Suppressor macrophage (primary cell): ENCODE data around the gene ADD3.

Experiments
- DNase-seq, 4 experiments: peaks; one replicate each; pipeline ENCODE4 v3.0.0-alpha.2; 2020 to 2022

The ADD3 gene

DNA sequence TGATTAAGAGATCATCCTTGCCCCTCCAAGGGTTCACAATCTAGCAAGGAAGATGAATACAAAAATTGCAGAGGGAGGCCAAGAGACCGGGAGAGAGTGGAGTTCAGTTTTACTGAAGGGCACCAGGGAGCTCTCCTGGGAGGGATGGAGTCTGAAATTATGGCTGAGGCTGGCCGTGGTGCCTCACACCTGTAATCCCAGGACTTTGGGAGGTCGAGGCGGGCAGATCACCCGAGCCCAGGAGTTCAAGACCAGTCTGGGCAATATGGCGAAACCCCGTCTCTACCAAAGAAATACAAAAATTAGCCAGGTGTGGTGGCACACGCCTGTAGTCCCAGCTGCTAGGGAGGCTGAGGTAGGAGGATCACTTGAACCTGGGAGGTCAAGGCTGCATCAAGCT, 148.3 kb downstream of the ADD3 start:
- no peak for DNase-seq

DNA sequence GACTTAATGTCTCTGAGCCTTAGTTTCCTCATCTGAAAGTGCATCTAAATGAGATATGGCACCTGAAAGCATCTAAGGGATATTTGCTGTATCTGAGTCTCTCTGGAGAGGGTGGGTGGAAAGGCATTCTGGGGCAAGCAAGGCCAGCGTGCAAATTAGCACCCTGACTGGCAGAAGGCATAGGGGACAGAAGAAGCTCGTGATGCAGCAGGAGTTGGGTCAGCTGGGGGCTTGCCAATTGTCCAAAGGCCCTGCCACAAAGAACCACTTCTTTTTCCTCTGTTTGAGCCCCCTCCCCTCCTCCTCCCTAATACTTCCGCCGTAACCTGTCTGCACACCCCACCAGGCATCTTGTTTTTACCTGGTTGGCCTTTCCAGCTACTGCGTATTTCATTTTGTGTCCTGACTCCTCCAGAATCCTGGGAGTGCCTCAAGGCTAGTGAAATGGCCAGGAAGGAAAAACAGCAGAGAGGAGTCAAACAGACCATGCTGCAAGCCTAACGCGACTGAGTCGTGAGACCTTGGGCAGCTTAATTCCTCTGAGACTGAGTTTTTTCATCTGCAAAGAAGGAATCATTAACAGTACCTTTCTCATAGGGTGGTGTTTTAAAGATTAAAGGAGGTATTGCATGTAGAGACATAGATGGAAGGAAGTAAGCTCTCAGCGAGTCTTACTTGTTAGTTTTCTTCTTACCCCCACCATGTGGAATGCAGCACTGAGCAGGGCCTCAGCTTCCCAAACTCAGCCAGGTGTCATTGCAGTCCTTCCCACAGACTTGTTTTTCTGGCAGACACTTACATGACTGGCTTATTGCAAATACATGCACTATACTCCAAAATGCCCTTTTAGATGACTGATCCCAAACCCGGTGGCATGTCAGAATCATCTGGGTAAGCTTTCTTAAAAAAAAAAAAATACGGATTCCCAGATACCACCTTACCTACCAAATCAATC, 150.5 kb downstream of the ADD3 start:
- no peak for DNase-seq

DNA sequence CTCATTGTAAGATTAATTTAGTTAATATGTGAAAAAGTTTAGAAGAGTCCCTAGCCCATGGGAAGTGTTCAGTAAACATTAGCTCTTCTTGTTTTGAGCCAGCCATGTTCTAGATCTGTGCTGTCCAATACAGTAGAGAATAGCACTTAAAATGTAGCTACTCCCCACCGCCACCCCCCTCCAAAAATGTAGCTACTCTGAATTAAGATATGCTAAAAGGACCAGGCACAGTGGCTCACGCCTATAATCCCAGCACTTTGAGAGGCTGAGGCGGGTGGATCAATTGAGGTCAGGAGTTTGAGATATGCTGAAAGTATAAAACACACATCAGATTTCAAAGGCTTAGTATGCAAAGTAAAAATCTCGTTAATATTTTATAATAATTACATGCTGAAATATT, 152.3 kb downstream of the ADD3 start:
- DNase-seq: no peak

DNA sequence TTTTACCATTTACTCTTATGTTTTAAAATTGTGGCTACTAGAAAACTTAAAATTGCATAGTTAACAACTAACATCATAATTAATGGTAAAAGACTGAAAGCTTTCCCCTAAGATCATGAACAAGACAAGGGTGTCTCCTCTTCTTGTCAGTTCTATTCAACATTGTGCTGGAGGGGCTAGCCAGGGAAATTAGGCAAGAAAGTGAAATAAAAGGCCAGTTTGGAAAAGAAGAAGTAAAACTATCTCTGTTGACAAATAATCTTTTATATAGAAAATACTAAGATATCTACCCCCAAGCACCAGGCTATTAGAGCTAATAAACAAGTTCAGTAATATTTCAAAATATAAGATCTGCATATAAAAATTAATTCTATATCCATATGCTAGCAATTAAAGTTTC, 152.7 kb downstream of the ADD3 start:
- DNase-seq: peak in 2 of 4 experiments; percentile 43 to 50

DNA sequence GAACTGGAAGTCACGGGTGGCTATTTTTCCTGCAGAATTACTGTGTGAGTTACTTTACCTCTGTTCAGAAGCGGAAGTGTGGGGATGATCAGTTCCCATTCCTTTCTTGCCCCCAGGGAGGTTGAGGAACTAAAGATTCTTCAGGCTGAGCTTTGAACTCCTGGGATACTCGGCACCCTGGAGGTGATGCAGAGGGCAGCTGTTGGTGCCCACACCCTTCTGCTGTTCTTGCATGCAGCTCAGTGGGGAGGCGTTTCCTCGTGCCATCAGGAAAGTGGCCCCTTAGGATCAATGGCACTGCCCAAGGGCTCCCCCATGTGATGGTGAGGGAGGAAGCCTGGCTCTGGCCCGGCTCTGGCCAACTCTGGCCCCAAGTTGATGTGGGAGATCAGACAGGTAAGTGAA, 155.0 kb downstream of the ADD3 start:
- peak; percentile 61 to 82 (median 68) for DNase-seq

DNA sequence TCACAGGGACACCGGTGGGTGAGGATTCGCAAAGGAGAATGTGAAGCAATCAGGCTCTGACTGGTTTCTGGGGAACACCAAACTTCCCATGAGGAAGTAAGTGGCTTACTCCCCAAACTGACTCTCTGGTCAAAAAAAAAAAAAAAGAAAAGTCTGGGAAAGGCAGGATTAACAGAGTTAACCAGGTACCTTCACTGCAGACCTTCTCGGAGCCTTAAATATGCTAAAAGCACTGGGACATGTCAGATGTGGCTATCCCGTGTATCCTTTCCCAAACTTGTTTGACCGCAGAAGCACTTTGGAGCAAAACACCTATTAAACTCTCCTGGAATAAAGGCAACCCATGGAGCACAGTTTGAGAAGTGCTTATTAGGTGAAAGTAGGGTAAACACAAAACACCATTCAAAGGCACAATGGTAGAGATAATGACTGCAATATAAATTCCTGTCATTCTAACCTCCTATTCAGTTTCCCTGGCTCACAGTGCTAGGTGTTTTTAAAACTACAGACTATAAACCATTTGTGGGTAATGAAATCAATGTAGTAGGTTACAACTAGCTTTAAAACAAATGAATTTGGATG, 155.5 kb downstream of the ADD3 start:
- DNase-seq: no peak

DNA sequence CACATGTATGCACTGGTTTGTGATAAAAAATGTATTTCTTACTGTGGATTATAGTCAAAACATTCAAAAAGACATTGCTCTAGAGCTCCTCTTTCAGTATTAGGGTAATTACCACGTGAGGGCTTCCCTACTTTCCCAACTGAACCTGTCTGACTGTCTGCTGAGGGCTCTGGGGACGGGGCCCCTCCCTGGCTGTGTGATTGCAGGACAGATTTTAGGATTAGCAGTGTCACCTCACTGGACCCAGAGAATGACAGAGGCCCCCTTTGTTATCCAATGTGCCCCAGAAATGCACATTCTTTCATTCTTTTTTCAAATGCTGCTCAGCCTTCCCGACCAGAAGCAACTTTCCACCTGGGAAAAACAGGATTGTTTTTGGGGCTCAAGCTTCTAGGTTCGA, 156.1 kb downstream of the ADD3 start:
- DNase-seq: no peak

DNA sequence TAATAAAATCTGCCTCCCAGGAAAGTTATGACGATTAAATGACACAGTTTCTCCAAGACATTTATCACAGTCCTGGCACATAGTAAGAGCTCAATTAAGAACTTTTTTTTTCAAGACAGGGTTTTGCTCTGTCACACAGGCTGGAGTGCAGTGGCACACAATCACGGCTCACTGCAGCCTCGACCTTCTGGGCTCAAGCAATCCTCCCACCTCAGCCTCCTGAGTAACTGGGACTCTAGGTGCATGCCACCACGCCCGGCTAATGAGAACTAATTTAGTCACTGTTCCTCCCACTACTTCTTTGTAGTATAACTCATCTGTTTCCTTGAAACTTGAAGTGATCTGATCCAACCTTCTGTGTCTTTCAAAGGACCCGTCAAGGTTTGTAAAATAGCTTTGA, 157.5 kb downstream of the ADD3 start:
- no peak for DNase-seq

DNA sequence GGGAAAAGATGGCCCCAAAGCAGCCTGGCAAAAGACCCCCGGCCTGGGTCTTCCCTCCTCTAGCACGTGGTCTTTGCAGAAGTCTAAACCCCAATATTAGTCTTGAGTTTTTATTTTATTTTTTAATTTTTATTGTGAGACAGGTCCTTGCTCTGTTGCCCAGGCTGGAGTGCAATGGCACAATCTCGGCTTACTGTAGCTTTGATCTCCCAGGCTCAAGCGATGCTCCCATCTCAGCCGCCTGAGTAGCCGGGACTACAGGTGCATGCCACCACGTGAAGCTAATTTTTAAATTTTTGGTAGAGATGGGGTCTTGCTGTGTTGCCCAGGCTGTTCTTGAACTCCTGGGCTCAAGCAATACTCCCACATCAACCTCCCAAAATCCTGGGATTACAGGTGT, 159.4 kb downstream of the ADD3 start:
- DNase-seq: no peak

DNA sequence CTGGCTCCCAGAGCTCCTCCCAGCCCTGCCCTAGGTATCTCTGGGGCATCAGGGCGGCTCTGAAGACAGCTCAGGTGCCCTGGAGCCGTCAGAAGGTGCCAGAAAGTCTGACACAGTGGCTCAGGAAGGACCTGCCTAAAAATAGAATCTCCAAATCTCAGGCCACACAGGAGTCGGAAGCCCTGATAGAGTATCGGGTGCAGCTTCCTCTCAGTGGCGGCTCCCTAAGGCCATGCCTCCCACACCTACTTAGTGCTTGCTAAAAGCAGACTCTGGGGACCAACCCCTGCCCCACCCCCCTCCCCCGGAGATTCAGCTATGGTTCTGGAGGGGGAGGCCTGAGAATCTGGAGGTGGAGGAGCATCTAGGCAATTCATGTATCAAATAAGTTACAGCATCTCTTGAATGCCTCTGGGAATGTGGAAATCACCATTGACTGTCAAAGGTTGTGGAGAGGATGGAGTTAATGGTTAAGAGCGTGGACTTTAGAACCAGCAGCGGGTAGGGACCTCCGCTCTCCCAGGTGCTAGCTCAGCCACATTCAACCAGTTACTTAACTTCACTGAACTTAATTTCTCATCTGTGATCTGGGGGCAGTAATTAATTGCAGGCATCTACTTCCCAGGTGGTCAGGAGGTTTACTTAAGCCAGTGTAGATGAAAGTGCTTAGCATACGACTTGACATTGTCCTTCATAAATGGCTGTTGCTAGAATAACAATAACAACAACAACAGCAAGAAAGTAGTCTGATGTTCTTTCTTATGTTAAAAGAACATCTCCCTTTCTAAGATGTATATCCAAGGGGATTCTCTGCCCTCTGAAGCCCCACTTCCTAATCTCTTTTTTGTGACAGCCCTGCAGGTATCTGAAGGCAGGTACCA, 161.1 kb downstream of the ADD3 start:
- DNase-seq: peak; percentile 34 to 61 (median 48)

DNA sequence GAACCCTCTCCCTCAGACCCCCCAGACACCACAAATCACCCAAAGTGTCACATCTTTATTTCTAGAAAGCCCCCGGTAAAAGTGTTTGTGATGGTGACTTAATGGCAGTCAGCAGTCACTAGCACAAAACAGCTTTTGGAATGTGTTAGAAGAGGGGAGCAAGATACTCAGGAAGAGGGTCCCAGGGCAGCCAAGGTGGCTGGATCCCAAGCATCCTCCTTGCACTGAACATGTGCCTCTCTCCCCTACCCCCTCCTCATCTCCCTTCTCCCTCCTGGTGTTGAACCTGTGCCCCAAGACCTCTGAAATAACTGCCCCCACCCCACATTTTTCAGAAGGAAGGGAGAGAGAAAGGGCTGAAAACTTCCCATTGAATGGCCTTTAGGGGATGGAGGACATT, 161.8 kb downstream of the ADD3 start:
- DNase-seq: no peak

DNA sequence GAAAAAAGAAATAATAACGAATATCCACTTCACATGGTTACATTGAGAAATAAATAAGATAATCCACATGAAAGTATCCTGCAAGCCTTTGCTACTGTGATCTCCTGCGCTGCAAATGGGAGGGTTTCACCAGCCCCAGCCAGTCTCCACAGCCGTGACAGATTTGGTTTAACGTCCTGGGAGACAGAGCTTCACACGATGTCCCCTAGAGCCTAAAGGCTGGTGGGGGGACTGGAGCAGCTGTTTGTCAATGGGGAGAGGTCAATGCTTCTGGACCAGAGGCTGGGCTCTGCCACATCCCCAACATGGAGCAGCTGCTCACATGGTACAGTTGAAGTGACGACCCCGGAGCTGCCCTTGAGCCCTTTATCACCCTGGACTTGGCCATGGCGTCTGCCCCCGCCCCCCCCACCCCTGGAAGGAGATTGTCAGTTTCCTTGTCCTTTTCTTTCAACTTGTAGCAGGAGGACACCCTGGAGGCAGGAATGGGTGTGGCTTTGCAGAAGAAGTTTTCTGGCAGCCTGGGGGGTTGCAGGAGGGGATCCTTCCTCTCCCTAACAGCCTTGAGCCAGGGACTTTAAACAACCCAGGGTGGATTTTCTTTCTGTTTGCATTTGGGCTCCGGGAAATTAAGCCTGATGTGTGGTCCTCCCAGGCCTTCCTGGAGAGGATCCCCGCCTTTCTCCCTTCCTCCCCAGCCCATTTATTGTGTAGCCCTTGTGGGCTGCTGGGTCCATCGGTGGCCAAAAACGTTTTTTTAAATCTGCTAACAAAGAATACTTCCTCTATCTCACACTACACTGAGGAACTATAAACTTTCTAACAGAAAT, 162.6 kb downstream of the ADD3 start:
- DNase-seq: peak; percentile 23 to 67 (median 62)

DNA sequence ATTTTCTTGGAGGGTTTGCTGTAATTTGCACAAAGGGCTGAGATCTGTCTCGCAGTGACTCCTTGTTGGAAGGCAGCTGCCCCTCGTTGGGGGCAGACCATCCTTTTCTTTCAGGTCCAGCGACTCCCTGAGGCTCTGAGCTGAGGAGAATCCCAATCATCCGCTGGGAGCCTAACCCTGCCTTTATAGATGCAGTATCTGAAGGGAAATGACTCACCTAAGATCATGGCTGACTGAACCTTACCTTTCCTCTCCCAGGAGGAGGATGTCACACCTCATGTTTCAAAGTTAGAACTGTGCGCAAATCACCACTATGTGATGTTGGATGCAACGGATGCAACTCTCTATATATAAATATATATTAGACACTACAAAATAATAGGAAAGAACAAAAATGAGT, 163.2 kb downstream of the ADD3 start:
- DNase-seq: no peak

DNA sequence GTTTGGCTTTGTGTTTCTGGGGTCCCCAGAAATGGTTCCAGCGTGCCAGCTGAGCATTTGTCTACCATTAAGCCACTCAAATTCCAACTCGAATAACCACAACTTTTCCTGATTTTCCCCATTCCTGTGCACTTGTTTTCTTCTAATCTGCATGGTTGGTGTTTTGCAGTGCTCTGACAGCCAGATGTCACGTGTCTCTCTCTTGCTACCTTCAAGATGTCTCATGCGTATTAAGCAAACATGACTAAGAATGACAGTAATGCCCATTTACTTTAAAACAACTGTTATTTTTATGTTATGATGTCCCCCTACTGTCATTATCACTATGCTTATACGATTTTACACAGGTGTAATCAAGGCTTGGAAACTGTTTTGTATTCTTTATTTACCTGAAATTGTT, 164.4 kb downstream of the ADD3 start:
- peak in 1 of 4 experiments; percentile 35 for DNase-seq

DNA sequence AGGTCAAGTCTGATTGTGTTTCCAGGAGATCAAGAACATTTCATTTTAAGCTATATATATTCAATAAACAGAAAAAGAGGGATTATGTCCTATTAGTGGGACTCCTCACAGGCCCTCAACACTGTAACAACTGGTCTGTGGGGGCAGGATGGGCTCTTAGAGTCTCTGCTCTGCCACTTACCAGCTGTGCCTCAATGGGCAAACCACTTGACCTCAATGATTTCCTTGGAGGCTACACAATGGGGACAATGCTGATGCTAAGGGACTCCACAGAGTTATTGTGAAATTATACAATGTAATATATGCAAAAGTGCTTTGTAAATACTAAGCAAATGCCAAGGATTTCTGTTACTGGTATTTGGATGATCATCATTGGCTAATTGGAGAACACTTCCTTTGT, 166.4 kb downstream of the ADD3 start:
- no peak for DNase-seq

DNA sequence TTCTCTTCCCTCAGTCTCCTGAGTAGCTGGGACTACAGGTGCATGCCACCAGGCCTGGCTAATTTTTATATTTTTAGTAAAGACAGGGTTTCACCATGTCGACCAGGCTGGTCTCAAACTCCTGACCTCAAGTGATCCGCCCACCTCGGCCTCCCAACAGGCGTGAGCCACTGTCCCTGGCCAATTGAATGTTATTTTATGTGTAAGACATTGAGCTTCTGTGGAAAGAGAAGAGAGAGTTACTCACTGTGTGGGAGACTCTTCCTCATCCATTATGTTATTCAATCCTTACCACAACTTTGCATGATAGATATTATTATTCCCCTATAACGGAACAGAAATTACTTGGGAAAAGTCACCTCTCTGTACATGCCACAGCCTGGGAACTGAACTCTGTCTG, 167.0 kb downstream of the ADD3 start:
- peak; percentile 27 to 73 (median 59) for DNase-seq

DNA sequence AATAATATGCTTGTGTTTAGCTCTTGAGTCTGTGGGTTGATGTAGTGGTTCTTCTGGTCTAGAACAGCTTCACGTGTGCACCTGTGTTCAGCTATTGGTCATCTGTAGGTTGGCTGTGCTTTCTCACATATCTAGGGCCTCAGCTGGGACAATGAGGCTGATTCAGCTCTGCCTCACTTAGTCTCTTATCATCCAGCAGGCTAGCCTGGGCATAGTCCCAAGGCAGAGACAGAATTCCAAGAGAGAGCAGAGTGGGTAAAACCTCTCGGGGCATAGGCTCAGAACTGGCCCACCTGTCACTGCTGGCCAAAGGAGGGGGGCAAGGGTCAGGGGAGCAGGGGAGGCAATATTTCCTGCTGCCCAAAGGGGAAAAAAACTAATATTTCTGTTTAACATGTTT, 167.6 kb downstream of the ADD3 start:
- no peak for DNase-seq

DNA sequence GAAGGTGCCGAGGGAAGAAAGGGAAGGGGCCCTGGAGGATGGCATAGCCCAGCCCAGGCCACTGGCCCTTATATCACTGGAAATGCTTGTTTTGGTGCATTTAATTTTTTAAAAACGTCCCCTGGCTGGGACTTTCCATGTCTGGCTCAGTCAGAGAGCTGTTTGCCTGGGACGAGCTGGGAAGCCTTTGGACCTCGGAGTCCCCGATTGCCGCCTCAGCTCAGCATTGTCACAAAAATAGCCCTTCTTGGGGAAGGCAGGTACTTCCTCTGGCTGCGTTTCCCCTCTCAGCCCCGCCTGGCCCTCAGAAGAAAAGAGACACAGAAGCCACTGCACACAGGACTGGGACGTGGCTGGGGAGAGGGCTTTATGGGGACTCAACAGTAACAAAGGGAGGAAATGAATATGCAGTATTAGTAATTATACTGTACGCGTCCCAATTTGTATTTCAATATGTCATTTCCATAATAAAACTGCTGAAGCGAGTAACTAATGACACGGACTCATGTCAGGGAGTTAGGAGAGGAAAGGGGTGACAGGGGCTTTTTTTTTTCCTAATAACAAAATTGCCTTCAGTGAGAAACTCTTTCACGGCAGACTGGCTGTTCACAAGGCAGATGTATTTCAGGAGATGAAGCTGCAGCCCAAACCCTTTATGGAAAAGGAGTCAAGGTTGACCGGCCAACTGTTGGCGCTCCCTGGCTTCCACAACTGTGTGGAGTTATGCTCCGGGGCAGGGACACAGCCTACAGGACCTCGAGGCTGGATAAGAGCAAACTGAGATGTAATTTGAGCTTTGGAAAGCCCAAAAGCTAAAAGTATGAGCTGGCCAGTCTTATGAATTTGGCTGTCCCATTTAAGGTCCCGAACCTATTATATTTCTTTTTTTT, 168.6 kb downstream of the ADD3 start:
- DNase-seq: peak in 3 of 4 experiments; percentile 10 to 48 (median 33)

DNA sequence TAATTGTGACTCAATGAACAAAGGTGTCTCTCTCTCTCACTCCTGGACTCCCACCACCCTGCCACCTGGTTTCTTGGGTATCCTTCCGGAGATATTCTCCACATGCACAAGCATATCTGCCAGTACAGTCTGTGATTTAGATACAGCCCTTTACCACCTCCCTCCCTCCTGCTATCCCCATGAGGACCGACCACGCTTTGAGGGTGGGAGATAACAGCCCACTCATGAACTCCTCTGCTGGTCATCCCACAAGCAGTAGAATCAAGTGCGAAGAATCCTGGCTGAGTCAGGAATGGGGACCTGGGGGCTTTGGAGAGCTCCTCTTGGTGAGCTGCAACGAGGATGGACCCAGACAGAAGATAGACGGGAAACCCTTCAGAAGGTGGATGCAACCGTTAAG, 171.4 kb downstream of the ADD3 start:
- no peak for DNase-seq

DNA sequence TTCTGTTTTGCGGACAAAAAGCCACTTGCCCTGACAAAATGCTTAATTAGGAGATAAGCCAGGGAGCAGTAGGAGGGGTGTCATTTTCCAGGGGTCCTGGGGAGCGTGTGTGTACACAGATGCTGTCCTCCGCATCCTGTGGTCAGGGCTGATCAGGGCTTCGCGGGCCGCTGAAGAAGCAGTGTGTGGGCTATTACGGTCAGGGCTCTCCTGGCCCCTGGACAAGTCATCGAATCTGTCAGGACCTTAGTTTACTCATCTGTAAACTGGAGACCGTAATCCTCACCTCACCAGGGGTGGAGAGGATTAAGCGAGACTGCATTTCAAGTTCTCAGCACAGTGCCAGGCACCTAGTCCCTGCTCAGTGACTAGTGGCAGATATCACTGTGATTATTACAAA, 173.7 kb downstream of the ADD3 start:
- DNase-seq: no peak

DNA sequence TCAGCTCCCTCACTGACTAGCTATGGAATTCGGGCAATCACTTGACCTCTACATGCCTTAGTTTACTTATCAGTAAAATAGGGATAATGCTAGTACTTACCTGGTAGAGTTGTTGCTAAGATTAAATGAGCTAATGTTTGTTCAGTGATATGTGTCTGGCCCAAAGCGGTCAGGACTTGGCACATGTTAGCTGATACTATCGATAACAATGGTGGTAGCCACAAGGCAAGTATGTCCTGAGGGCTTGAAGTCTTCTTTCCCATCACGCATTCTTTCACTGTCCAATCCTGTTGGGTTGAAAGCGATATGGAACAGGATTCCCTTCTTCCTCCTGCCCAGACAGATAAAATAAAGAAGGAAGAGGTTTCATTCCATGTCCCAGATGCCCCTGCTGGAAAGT, 174.1 kb downstream of the ADD3 start:
- no peak for DNase-seq
